GM12801 (cell line): ENCODE data around the gene GAS2L2.

Source experiments
- CTCF ChIP-seq: IDR thresholded peaks from one replicate; pipeline ENCODE4 v1.5.1; 2011; ENCODE audit warnings: control low read depth; ENCODE audit not compliant: insufficient read length; ENCODE audit errors: extremely low read depth

Gene GAS2L2

GRCh38 chr17:35784895-35785294, 31.9 kb upstream of the GAS2L2 start:
- no peak for TF ChIP-seq CTCF

- TF ChIP-seq CTCF, result no peak
Observed at GRCh38 chr17:35780950-35781349, 27.9 kb upstream of the GAS2L2 start.

GRCh38 chr17:35778641-35779196, 25.7 kb upstream of the GAS2L2 start:
- TF ChIP-seq CTCF, result no peak

GRCh38 chr17:35775583-35775982, 22.5 kb upstream of the GAS2L2 start:
- TF ChIP-seq CTCF, result no peak

- no peak for TF ChIP-seq CTCF
Observed at GRCh38 chr17:35775039-35775438, 22.0 kb upstream of the GAS2L2 start.

GRCh38 chr17:35774499-35774898, 21.5 kb upstream of the GAS2L2 start:
- TF ChIP-seq CTCF, result no peak

- no peak for TF ChIP-seq CTCF
Observed at GRCh38 chr17:35773679-35774425, 20.8 kb upstream of the GAS2L2 start.
